DMS53 treated with DMSO at 0.1 percent for 48 hours (cell line): ENCODE results near the gene STXBP1.
A peak's percentile ranks its signal among the peaks of the same experiment; 100 is the strongest.

Experiments
- DNase-seq: peaks from one replicate; lab custom pipeline; 2025; ENCODE audit not compliant: unreplicated experiment; lab: John Stamatoyannopoulos, UW

The STXBP1 gene

GRCh38 chr9:127712371-127712770 is 100.3 kb downstream of the STXBP1 start:
- DNase-seq = no peak

- no peak for DNase-seq
These were observed 100.8 kb downstream of the STXBP1 start for GRCh38 chr9:127712867-127713266.

DNA sequence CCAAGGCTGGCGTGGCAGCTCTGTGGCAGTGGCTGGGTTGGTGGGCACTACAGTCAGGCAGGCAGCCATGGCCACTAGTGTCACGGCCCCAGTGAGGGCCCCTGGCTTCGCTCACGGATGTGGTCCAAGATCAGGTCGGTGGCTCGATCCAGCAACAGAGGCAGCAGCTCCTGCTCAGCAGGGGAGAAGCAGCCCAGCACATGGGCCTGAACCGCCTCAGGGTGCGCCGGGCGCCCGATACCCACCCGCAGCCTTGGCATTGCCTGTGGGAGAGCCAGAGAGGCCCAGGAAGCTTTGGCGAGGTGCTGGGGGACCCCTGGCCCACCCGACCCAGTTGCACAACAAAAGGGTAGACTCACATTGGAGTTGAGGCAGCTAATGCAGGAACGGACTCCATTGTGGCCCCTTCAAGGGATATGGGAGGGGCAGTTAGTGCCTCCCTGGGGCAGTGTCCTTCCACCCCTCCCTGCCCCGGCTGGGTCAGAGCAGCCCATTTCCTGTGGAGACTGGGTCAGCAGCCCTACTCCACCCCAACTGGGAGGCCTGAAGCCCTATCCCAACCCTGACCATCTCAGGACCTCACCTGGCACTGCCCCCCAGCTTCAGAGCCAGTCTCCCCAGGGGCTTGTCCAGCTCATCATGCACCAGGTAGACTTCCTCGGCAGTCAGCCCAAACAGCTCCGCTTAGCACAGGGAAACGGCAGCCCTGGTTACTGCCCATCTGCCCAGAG is 102.1 kb downstream of the STXBP1 start:
- DNase-seq = no peak

GRCh38 chr9:127714951-127715469 is 102.9 kb downstream of the STXBP1 start:
- DNase-seq = no peak

- peak; percentile 90 for DNase-seq
These were observed 103.6 kb downstream of the STXBP1 start, which contains the start of the genes PTRH1 and TTC16 for GRCh38 chr9:127715470-127716337. Gene PTRH1 (minus strand): TSS chr9:127715663. CDS start chr9:127715639, 24 bp downstream. Gene TTC16 (plus strand): TSS chr9:127716079. CDS start chr9:127716146, 67 bp downstream.

GRCh38 chr9:127716412-127716811 is 104.3 kb downstream of the STXBP1 start:
- no peak for DNase-seq

DNA sequence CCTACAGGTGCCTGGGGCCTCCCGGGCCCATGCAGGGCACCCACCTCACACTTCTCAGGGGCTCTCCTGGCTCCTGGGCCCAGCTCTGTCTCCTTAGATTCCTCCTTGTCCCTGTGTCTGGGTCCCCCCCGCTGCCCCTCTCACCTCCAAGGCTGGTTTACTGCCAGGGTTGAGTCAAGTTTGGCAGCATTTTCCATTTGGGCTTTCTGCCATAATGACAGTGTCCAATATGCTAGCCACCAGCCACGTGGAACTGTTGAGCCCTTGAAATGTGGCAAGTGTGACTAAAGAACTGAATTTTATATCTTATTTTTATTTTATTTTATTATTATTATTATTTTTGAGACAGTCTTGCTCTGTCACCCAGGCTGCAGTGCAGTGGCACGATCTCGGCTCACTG is 105.7 kb downstream of the STXBP1 start:
- no peak for DNase-seq

GRCh38 chr9:127720031-127720864 is 108.2 kb downstream of the STXBP1 start:
- DNase-seq = no peak

GRCh38 chr9:127720865-127721227 is 108.8 kb downstream of the STXBP1 start:
- no peak for DNase-seq

DNA sequence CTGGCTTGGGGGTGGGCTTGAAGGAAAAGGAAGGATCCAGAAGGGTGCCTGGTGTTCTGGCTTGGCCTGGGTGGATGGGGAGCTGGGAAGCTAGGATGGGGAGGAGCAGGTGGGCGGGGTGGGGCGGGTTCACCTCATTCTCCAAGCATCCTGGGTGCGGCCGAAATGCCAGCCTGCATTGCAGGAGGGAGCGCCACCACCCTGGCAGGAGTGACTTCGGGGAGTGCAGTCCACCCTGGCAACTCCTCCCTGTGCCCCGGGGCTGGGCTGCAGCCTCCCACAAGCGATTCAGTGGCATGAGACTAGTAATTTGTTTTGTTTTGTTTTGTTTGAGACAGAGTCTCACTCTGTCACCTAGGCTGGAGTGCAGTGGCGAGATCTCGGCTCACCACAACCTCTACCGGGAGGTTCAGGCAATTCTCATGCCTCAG is 109.3 kb downstream of the STXBP1 start:
- no peak for DNase-seq

DNA sequence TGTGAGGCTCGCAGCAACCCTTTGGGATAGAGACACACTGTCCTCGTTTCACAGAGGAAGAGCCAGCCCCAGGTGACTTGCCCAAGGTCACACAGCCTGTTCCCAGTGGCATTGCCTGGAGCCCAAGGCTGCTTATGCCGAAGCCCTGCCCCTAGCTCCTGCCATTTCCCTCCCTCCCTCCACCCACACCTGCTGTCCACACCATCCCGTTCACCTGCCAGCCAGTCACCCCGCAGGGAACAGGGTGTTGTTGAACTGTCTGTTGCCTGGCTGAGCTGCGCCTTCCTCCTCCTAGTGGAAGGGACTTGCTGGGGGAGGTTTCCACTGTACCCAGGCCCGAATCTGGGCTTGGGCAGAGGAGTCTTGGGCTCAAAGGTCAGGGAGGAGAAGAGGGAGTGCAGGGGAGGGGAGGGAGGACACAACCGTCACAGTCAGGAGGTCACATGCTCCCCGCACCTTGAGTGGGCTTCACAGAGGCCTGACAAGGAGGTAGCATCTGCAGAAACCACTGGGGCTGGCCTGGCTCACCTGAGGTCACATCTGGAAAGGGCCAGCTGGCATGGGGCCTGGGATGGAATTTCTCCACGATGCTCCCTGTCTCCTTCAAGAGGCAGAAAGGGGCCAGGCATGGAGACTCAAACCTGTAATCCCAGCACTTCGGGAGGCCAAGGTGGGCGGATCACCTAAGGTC is 110.1 kb downstream of the STXBP1 start:
- no peak for DNase-seq

DNA sequence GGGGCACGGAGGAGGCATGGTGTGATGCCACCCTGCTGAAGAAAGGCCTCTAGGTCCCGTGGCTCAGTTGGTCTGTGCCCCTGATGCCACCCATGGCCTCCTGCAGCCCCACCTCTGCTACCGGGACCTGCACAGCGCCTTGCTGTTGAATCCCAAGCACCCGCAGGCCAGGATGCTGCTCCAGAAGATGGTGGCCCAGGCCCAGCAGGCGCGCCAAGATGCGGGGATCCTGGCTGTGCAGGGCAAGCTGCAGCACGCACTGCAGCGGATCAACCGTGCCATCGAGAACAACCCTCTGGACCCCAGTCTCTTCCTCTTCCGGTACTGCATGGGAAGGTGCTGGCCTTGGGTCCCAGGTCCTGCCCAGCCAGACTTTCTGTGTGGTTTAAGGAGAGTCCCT is 110.9 kb downstream of the STXBP1 start:
- no peak for DNase-seq

GRCh38 chr9:127723444-127723843 is 111.4 kb downstream of the STXBP1 start:
- no peak for DNase-seq

GRCh38 chr9:127724012-127724411 is 111.9 kb downstream of the STXBP1 start:
- DNase-seq = no peak

GRCh38 chr9:127726871-127727270 is 114.8 kb downstream of the STXBP1 start:
- no peak for DNase-seq

DNA sequence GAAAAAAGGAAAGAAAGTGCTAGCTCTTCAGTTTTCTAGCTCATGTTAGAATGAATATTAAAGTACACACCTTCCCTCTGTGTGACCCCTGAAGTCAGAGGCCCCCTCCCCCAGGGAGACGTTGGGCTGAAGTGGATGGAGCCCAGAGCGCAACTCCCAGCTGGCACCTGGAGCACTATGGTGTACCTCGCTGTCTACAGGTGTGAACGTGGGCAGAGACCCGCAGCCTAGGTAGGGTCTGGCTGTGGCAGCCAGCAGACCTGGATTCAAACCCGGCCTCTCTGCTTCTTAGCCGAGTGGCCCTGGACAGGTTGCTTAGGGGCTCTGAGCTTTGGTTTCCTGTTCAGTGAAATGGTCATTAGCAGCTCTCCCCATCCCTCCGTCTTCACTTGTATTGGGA is 116.7 kb downstream of the STXBP1 start:
- no peak for DNase-seq

GRCh38 chr9:127729522-127730256 is 117.6 kb downstream of the STXBP1 start:
- DNase-seq = no peak

DNA sequence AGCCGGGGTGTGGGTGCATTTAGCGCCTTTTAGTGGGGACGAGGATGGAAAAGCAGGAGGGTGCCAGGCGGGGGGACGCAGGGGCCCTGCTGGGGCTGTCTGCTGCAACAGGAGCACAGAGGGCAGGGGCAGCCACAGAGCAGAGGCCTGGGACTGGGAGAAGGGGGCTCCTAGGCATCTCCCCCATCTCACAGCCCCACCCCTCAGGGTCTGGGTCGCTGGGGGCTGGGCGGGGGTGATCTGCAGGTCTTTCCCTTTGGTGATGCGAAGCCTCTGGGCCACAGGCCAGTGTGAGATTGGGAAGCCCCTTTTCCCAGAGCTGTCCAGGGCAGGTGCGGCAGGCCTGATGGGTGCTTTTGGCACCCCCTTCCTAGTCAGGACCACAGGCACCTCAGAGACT is 118.2 kb downstream of the STXBP1 start:
- no peak for DNase-seq

- DNase-seq = no peak
These were observed 118.8 kb downstream of the STXBP1 start for GRCh38 chr9:127730799-127731410.
